Mononuclear cell (primary cell): ENCODE results near the gene LEMD3. TPM values are rescaled to one million over a fixed set of nuclear protein-coding genes. Genes with fewer than 3 reads are reported as not detected.
A peak's percentile ranks its signal among the peaks of the same experiment; 100 is the strongest.
"Not testable (repeated sequence)": the region's sequence is repeated elsewhere in the genome, so short reads cannot be mapped to it uniquely, and the experiment has no call there.

ENCODE experiments used
- H3K27me3 ChIP-seq: 2 replicates; pipeline ENCODE4 v1.6.0; 2011; ENCODE audit warnings: low read length, control low read depth; ENCODE audit not compliant: insufficient read depth
- H3K4me1 ChIP-seq: 2 replicates; pipeline ENCODE4 v1.5.1; 2011; ENCODE audit warnings: mild to moderate bottlenecking, low read length, control low read depth; ENCODE audit not compliant: insufficient read depth
- H3K4me3 ChIP-seq: 2 replicates; pipeline ENCODE4 v1.5.1; 2011; ENCODE audit warnings: mild to moderate bottlenecking, low read length, moderate library complexity
- H3K9me3 ChIP-seq: 2 replicates; pipeline ENCODE4 v1.5.1; 2011; ENCODE audit warnings: low read depth, mild to moderate bottlenecking, control low read depth, low read length
- total RNA-seq: library from RNA; depleted of rRNA; stranded (reverse); fragments of >200 nt; gene quantifications from one replicate; pipeline ENCODE4 v1.2.3, GENCODE V29; 2012

Gene LEMD3
- total RNA-seq, 1 donor = 55.9 TPM

GRCh38 chr12:65276916-65277530, 107.6 kb downstream of the LEMD3 start:
- no peak overlapping the region for H3K4me3 ChIP-seq

GRCh38 chr12:65277994-65278575, 108.7 kb downstream of the LEMD3 start:
- Histone ChIP-seq H3K4me3 (peak overlapping the region; percentile 54), H3K4me1 (peaks cover 18% of the 10 kb centered on the region), H3K27me3 (peaks cover 19% of the 10 kb centered on the region), H3K9me3 (no peaks in the 10 kb centered on the region)

More at GRCh38 chr12:65276916-65277530, 107.6 kb downstream of the LEMD3 start:
- H3K27me3 ChIP-seq = peaks cover 19% of the 10 kb centered on the region
- H3K4me1 ChIP-seq = peaks cover 18% of the 10 kb centered on the region
- H3K9me3 ChIP-seq = no peaks in the 10 kb centered on the region

GRCh38 chr12:65278576-65279368, 109.4 kb downstream of the LEMD3 start, which contains the start of gene MSRB3:
TSS of gene MSRB3 (plus strand) at chr12:65278683. CDS start at chr12:65308580, 29,897 bp downstream.
- Histone ChIP-seq H3K4me1 (peaks cover 18% of the 10 kb centered on the region), H3K4me3 (peak within 1 kb of the TSS; percentile 54), H3K27me3 (peaks cover 19% of the 10 kb centered on the region), H3K9me3 (no peaks in the 10 kb centered on the region)

GRCh38 chr12:65279369-65280112, 110.2 kb downstream of the LEMD3 start:
- Histone ChIP-seq H3K4me3 (peak overlapping the region; percentile 54), H3K4me1 (peaks cover 18% of the 10 kb centered on the region), H3K27me3 (peaks cover 20% of the 10 kb centered on the region), H3K9me3 (no peaks in the 10 kb centered on the region)

- Histone ChIP-seq H3K4me3 (no peak overlapping the region), H3K9me3 (no peaks in the 10 kb centered on the region), H3K27me3 (peaks cover 20% of the 10 kb centered on the region), H3K4me1 (peaks cover 18% of the 10 kb centered on the region)
Measured at GRCh38 chr12:65280306-65280705, 110.9 kb downstream of the LEMD3 start.

- Histone ChIP-seq H3K9me3 (no peaks in the 10 kb centered on the region), H3K27me3 (peaks cover 17% of the 10 kb centered on the region)
Measured at GRCh38 chr12:65282840-65283239, 113.5 kb downstream of the LEMD3 start.

GRCh38 chr12:65285532-65285931, 116.1 kb downstream of the LEMD3 start:
- H3K4me1 ChIP-seq, H3K4me3 ChIP-seq, H3K27me3 ChIP-seq, H3K9me3 ChIP-seq: not testable (repeated sequence)

More at GRCh38 chr12:65282840-65283239, 113.5 kb downstream of the LEMD3 start:
- Histone ChIP-seq H3K4me3 (no peak overlapping the region), H3K4me1 (peaks cover 15% of the 10 kb centered on the region)

- Histone ChIP-seq H3K9me3 (no peaks in the 10 kb centered on the region), H3K4me1 (no peaks in the 10 kb centered on the region), H3K4me3 (no peak overlapping the region), H3K27me3 (peaks cover 3% of the 10 kb centered on the region)
Measured at GRCh38 chr12:65287426-65287825, 118.0 kb downstream of the LEMD3 start.

- no peaks in the 10 kb centered on the region for H3K4me1 ChIP-seq
- H3K4me3 ChIP-seq = no peak overlapping the region
- no peaks in the 10 kb centered on the region for H3K27me3 ChIP-seq
- H3K9me3 ChIP-seq = no peaks in the 10 kb centered on the region
Measured at GRCh38 chr12:65292241-65292640, 122.9 kb downstream of the LEMD3 start.

GRCh38 chr12:65293735-65294134, 124.4 kb downstream of the LEMD3 start:
- H3K9me3 ChIP-seq = no peaks in the 10 kb centered on the region
- H3K4me3 ChIP-seq = no peak overlapping the region
- H3K27me3 ChIP-seq = no peaks in the 10 kb centered on the region
- H3K4me1 ChIP-seq = no peaks in the 10 kb centered on the region

GRCh38 chr12:65294641-65295262, 125.4 kb downstream of the LEMD3 start:
- Histone ChIP-seq H3K27me3 (no peaks in the 10 kb centered on the region), H3K4me3 (no peak overlapping the region), H3K4me1 (no peaks in the 10 kb centered on the region), H3K9me3 (no peaks in the 10 kb centered on the region)

GRCh38 chr12:65296508-65297265, 127.3 kb downstream of the LEMD3 start:
- Histone ChIP-seq H3K4me3 (no peak overlapping the region), H3K9me3 (no peaks in the 10 kb centered on the region), H3K27me3 (no peaks in the 10 kb centered on the region), H3K4me1 (no peaks in the 10 kb centered on the region)
